ENCODE data around the gene RUNX2. TPM values are rescaled to one million over a fixed set of nuclear protein-coding genes. Genes with fewer than 3 reads are reported as not detected.

The RUNX2 gene
- total RNA-seq, 1 donor from 2014 or later, result 1.8 TPM

GRCh38 chr6:45454008-45454911 lies 126.1 kb downstream of the RUNX2 start:
- Mint-ChIP-seq H3K27ac (no peak overlapping the region), H3K36me3 (ENCODE audit: low read depth) (no peaks in the 10 kb centered on the region), H3K9me3 (no peaks in the 10 kb centered on the region), H3K27me3 (peaks cover 5% of the 10 kb centered on the region), H3K4me3 (no peak overlapping the region), H3K4me1 (no peaks in the 10 kb centered on the region)
- TF ChIP-seq CTCF (IDR thresholded peaks at IDR 0.05), result no peak
- ATAC-seq (ENCODE audit: low read depth) (no peak), DNase-seq (no peak)
- intact Hi-C loops (cut with micrococcal nuclease), result no loop called here
- ChIA-PET POLR2A (no interaction called here), CTCF (no interaction called here)

- Mint-ChIP-seq H3K27me3 (peaks cover 5% of the 10 kb centered on the region), H3K36me3 (ENCODE audit: low read depth) (no peaks in the 10 kb centered on the region), H3K27ac (no peak overlapping the region), H3K4me1 (no peaks in the 10 kb centered on the region), H3K9me3 (no peaks in the 10 kb centered on the region), H3K4me3 (no peak overlapping the region)
- ATAC-seq (ENCODE audit: low read depth) (no peak), DNase-seq (no peak)
- intact Hi-C loops (cut with micrococcal nuclease), result no loop called here
- POLR2A ChIA-PET, result no interaction called here
- CTCF ChIA-PET, result no interaction called here
- no peak for TF ChIP-seq CTCF (IDR thresholded peaks at IDR 0.05)
Observed at GRCh38 chr6:45455408-45455807, 127.3 kb downstream of the RUNX2 start.

- ATAC-seq (ENCODE audit: low read depth) (no peak), DNase-seq (no peak)
- no peak overlapping the region for H3K4me3 Mint-ChIP-seq
- intact Hi-C loops (cut with micrococcal nuclease), result no loop called here
- H3K36me3 Mint-ChIP-seq (ENCODE audit: low read depth), result no peaks in the 10 kb centered on the region
- no peak overlapping the region for H3K27ac Mint-ChIP-seq
- no peak for TF ChIP-seq CTCF (IDR thresholded peaks at IDR 0.05)
- CTCF ChIA-PET, result no interaction called here
- POLR2A ChIA-PET, result no interaction called here
- H3K27me3 Mint-ChIP-seq, result peaks cover 5% of the 10 kb centered on the region
- H3K4me1 Mint-ChIP-seq, result no peaks in the 10 kb centered on the region
- H3K9me3 Mint-ChIP-seq, result no peaks in the 10 kb centered on the region
Observed at GRCh38 chr6:45457141-45457540, 129.0 kb downstream of the RUNX2 start.

- no peak for TF ChIP-seq CTCF (IDR thresholded peaks at IDR 0.05)
- ATAC-seq (ENCODE audit: low read depth) (no peak), DNase-seq (no peak)
- Mint-ChIP-seq H3K27ac (no peak overlapping the region), H3K4me3 (no peak overlapping the region), H3K36me3 (ENCODE audit: low read depth) (no peaks in the 10 kb centered on the region), H3K4me1 (no peaks in the 10 kb centered on the region), H3K9me3 (no peaks in the 10 kb centered on the region), H3K27me3 (peaks cover 2% of the 10 kb centered on the region)
- ChIA-PET CTCF (no interaction called here), POLR2A (no interaction called here)
- intact Hi-C loops (cut with micrococcal nuclease), result no loop called here
Observed at GRCh38 chr6:45458672-45459071, 130.5 kb downstream of the RUNX2 start.

GRCh38 chr6:45460166-45460565 lies 132.0 kb downstream of the RUNX2 start:
- no peaks in the 10 kb centered on the region for H3K36me3 Mint-ChIP-seq (ENCODE audit: low read depth)
- no peak for DNase-seq
- intact Hi-C loops (cut with micrococcal nuclease), result no loop called here
- no peak overlapping the region for H3K27ac Mint-ChIP-seq
- H3K9me3 Mint-ChIP-seq, result no peaks in the 10 kb centered on the region
- TF ChIP-seq CTCF (IDR thresholded peaks at IDR 0.05), result no peak
- POLR2A ChIA-PET, result no interaction called here
- H3K4me1 Mint-ChIP-seq, result no peaks in the 10 kb centered on the region
- no peaks in the 10 kb centered on the region for H3K27me3 Mint-ChIP-seq
- no peak overlapping the region for H3K4me3 Mint-ChIP-seq
- CTCF ChIA-PET, result no interaction called here
- no peak for ATAC-seq (ENCODE audit: low read depth)
